Left colon (tissue), 2 donors: ENCODE data around the gene PHB1. TPM values are rescaled to one million over a fixed set of nuclear protein-coding genes. Genes with fewer than 3 reads are reported as not detected.
"Not testable (repeated sequence)": the region's sequence is repeated elsewhere in the genome, so short reads cannot be mapped to it uniquely, and the experiment has no call there.

Source experiments
- ATAC-seq: fragments of 200-7000 bp; cut with Tn5 transposase; one replicate; pipeline ENCODE4 v1.9.1; 2020; ENCODE audit warnings: mild to moderate bottlenecking, moderate library complexity
- DNase-seq, 2 donors: peaks; one replicate each; pipeline ENCODE4 v3.0.0-alpha.2; 2020
- intact Hi-C, 2 donors: fragments of 100-400 bp; cut with DNase I in 1 of 2; cut with micrococcal nuclease in 1 of 2; formaldehyde crosslinking; loops; one replicate each; pipeline versions ENCODE4 v1.11.2 to v1.14.0; 2022; cut with DNase I, micrococcal nuclease
- total RNA-seq, 2 donors: library from RNA; stranded (reverse); fragmentation: NEBNext Ultra II Directional; extraction: Animal tissue kit (Norgen Biotek cat#: 25700); gene quantifications; one replicate each; pipeline ENCODE4 v1.2.1, GENCODE V29; 2021
- donor health status: DM: no; HTN: no; CAD: no.
- donor health status: DM: yes; HTN: yes; CAD: no.

PHB1 gene
- total RNA-seq, 2 donors from 2014 or later, result 213 to 244 TPM

DNA sequence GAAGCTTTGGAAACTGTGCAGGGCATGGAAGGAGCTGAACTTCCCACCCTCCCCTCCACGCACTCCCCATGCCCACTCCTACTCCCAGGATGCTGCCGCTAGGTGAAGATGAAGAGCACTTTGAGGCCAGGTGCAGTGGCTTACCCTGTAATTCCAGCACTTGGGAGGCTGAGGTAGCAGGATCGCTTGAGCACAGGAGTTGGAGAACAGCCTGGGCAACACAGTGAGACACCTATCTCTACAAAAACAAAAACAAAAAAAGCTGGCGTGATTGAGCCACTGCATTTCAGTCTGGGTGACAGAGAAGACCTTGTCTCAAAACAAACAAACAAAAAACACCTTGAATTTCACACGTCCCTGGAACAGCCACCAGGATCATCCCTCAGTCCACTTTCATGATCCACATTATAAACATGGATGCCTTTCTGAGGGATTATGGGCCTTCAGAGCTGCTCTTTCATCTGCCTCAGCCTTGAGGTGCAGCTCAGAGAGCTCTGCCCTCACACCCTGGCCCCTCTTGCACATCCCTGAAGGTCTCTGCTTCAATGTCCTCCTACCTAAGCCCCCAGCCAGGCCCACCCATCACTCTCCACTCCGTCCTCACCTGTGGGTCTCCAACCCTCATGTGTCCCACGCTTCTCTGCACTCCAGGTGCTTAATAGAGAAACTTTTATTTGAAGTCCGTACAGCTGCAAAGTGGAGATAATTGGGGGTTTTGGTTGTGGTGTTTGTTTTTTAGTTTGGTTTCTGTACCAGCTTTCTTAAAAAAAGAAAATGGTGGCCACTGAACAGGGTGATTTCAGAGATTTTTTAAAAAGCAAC is 25.8 kb downstream of the PHB1 start:
- no peak for ATAC-seq
- intact Hi-C loops, result no loop called here
- no peak for DNase-seq

- DNase-seq (no peak), ATAC-seq (peak; percentile 10)
- intact Hi-C loops, result no loop called here
These were observed 26.4 kb downstream of the PHB1 start for GRCh38 chr17:49388290-49388640.

DNA sequence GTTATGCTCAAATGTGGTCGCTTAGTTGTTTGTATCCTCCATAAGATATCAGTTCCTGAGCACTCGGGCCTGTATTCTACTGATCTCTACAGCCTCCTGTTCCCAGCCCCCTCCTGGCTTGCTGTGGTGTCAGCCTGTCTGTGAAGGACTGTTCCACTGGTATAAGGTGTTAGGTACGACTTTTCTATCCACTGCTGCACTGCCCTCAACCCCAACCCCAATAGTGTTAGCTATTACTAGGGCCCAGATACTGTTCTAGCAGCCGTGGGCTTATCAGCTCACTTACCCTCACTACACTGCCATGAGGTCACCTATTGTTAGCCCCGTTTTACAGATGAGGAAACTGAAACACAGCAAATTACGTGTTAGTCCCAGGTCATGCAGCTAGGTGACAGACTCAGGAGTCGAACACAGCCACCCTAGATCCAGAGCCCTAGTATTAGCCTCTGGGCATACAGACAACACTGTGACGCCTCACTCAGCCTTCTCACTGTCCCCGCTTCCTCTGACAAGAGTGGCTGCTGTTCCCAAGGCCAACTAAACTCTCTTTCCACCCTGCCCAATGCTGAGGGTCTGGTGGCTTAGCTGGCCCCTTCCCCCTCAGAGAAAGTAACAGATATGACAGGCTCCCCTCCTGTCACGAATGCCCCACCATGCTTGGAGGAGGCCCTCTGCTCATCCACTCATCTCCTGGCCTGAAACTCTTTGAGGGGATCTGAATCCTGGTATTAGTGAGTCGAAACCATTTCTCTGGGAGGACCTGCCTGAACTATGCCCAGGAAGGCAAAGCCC is 27.0 kb downstream of the PHB1 start:
- ATAC-seq (no peak), DNase-seq (no peak)
- intact Hi-C loops, result no loop called here

DNA sequence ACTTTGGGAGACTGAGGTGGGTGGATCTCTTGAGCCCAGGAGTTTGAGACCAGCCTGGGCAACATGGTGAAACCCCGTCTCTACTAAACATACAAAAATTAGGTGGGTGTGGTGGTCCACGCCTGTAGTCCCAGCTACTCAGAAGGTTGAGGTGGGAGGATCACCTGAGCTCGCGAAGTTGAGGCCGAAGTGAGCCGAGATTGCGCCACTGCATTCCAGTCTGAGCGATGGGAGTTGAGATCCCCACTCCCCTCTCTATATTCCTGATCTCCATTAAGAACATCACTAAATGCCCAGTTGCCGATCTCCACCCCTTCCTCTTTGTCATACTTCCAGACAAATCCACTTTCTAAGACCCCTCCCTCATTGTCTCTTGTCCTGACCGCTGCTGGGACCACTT is 28.3 kb downstream of the PHB1 start:
- ATAC-seq, result no peak
- intact Hi-C loops, result no loop called here
- no peak for DNase-seq

DNA sequence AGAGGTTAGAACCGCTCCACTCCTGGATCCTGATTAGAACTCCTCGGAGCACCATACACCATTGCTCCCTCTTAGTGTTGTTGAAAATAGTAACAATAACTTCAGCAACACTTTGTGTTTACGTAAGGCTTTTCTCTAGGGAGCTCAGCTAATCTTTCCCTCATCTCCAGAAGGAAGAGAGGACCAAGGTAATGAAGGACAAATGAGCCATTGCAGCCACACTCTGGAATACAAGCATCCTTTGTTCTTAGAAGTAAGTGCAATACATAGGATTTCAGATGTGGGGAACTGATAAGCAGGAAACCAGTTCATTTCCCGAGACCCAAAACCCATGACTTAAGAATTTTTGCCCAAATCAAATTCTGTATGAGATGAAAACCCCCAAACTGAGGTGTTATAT is 29.7 kb downstream of the PHB1 start:
- intact Hi-C loops, result no loop called here
- ATAC-seq, result no peak
- DNase-seq, result no peak

DNA sequence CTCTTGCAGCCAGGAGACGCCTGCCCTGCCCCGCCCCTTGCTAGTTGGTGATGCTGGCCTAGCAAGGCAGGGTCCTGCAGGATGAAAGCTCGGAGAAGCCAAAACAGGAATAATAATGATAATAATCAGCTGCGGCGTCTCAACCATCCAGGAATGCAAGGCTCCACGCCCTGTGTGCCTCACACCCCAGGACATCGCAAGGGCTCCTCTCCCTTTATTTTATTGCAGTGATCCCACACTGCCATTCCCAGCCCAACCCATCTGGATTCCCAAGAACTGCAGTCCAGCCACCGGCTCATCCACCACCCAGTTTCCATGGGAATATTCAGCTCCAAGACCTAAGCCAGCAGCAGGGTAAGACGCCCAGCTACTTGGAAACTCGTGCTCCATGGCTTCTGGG is 31.6 kb downstream of the PHB1 start:
- ATAC-seq (no peak), DNase-seq (no peak)
- intact Hi-C loops, result no loop called here

DNA sequence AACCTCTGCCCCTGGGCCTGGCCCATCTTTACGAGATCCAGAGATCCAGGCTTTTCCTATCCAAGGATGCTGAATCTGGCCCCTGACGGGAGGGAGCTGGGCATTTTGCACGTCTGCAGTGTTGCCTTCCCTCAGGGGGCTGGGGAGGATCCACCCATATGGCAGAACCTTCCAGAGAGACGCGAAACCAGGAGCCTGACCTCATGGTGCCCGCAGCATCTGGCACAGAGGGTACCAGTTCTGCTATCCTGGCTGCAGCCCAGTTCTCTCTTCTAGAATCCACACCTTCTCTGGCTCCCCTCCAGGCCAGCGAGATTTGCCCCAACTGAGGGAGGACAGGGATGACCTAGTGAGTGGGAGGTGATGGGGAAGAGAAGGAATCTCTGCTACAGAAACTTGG is 32.1 kb downstream of the PHB1 start:
- intact Hi-C loops, result no loop called here
- DNase-seq (peak in 1 of 2 donors; percentile 68), ATAC-seq (no peak)

- ATAC-seq (no peak), DNase-seq (peak in 1 of 2 donors; percentile 45)
- intact Hi-C loops, result no loop called here
These were observed 32.9 kb downstream of the PHB1 start for GRCh38 chr17:49381793-49382192.

DNA sequence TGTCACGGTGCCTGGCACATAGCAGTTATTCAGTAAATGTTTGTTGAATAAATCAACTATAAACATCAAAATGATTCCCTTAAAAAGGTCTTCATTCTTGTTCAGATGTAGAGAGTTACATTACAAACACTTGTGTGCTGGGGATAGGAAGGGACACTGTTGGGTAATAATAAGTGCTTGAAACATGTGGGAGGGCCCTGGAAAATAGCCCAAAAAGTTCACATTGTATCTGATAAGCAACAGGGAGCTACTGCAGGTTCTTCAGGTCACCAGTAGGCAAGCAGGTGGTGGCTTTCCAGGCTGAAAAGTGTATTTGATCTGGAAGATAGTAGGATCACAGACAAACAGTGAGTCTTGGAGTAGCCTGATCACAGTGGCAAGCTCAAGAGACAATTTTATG is 33.6 kb downstream of the PHB1 start:
- intact Hi-C loops, result no loop called here
- ATAC-seq (no peak), DNase-seq (no peak)

- intact Hi-C loops, result no loop called here
- DNase-seq, result no peak
- no peak for ATAC-seq
These were observed 34.8 kb downstream of the PHB1 start for GRCh38 chr17:49379926-49380325.

DNA sequence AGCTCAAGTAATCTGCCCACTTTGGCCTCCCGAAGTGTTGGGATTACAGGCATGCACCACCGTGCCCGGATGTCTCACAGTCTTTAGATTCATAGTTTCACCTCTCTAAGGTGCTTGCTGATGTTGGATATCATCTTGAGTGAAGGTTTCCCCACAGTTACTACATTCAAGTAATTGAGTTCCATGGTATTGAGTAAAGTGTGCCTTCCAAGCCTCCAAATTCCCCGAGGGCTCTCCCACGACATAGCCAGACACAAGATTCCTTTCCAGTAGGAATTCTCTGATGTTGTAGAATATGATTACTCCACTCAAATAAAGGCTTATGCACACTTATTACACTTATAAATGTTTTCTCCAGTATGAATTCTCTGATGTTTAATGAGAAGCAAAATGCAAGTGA is 36.4 kb downstream of the PHB1 start:
- intact Hi-C loops, result no loop called here
- DNase-seq (no peak), ATAC-seq (no peak)

- no peak for ATAC-seq
- no peak for DNase-seq
- intact Hi-C loops, result no loop called here
These were observed 39.1 kb downstream of the PHB1 start for GRCh38 chr17:49375544-49375943.

GRCh38 chr17:49373115-49373514 is 41.6 kb downstream of the PHB1 start:
- DNase-seq, result no peak
- no peak for ATAC-seq
- intact Hi-C loops, result no loop called here

GRCh38 chr17:49372425-49372824 is 42.3 kb downstream of the PHB1 start:
- ATAC-seq, result no peak

DNA sequence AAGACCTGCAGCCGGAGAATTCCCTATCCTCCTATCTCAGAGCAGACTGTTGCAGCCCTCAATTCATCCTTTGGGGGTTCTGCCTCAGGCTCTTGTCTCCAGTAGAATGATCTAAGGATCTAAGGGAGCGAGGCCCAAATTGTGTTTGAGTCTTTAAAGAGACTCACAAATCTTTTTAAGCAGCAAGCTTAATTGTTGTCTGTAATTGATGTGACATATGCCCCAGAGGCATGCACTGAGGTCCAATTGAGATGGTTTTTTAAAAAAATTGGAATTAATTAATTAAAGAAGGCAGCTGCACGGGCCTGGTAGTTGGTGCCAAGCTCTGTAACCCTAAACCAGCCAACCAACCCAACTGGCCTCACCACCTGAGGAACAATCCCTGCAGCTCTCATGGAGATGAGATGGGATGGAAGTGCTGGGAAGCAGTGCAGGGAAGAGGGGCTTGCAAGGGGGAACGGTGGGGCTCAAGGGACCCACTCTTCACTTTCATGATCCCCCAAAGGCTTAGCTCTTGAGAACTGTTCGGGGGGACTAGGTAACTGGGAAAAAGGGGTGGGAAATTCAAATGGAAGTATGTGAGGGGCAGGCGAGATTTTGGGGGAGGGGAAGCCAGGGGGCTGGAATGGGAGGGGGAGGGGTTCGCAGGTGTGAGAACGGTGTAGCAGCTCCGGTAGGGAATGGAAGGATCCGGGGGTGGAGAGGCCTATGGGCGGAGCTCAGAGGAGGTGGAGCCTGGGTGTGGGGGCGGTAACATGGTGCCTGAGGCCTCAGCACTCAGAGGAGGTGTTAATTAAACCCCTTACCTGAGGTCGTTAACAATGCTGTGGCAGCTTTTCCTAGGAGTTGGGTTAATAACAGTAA is 43.5 kb downstream of the PHB1 start:
- ATAC-seq, result no peak
- no peak for DNase-seq
- intact Hi-C loops, result no loop called here

More at GRCh38 chr17:49372425-49372824, 42.3 kb downstream of the PHB1 start:
- no peak for DNase-seq
- intact Hi-C loops, result no loop called here

DNA sequence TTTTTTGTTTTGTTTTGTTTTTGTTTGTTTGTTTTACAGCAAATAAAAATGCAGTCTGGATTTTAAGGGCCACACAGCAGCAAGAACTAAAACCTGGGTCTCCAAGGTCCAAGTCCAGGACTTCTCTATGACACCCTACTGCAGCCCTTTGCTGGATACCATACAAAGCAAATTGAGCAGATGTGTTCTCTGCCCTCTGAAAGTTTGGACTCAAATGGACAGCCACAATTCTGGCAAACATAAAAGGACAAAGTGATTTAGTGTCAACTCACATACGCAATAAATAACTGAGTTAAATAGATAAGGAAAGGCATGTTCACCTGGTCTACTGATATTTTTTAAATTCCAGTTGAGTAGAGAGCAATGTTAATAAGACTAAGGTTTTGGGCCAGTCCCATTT is 44.9 kb downstream of the PHB1 start:
- intact Hi-C loops, result no loop called here
- DNase-seq (no peak), ATAC-seq (no peak)

GRCh38 chr17:49369089-49369488 is 45.6 kb downstream of the PHB1 start:
- ATAC-seq, result no peak
- no peak for DNase-seq

DNA sequence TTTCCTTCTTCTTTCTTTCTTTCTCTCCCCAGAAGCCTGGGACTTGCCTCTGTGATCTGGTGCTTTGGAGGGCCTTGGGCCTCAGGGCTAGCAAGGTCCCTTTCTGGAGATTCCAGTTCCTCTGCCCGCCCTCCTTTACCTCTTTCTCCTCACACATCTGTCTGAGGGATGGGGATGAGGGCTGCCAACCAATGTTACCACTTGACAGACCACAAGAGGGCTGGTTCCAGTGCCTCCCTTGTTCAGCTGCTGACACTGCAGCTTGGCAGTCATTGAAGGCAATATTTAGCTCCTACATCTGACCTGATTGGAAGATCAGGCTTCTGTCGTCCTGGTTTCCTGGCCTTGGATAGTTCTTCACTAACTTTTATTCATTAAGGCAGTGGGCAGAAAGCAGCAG is 49.0 kb downstream of the PHB1 start:
- no peak for DNase-seq
- ATAC-seq, result no peak
- intact Hi-C loops, result no loop called here

More at GRCh38 chr17:49369089-49369488, 45.6 kb downstream of the PHB1 start:
- intact Hi-C loops, result no loop called here

- intact Hi-C loops, ATAC-seq: not testable (repeated sequence)
These were observed 49.6 kb downstream of the PHB1 start for GRCh38 chr17:49365126-49365525.

More at GRCh38 chr17:49365126-49365525, 49.6 kb downstream of the PHB1 start:
- not testable (repeated sequence) for DNase-seq
